SK-N-SH (cell line): ENCODE measurements around the gene ZMPSTE24. TPM values are rescaled to one million over a fixed set of nuclear protein-coding genes. Genes with fewer than 3 reads are reported as not detected.

ENCODE experiments used
- CTCF ChIA-PET: fragments of 300-600, 350-600 bp; formaldehyde crosslinking; extraction: SDS; loops from one replicate; lab custom pipeline; 2021; lab: Yijun Ruan, JAX
- POLR2A ChIA-PET: fragments of 350-600 bp; sonication (Branson Sonifier 250); formaldehyde crosslinking; extraction: SDS; loops from one replicate; lab custom pipeline; 2020; ENCODE audit warnings: antibody characterized with exemption, inconsistent platforms; lab: Yijun Ruan, JAX
- DNase-seq: peaks from one replicate; pipeline ENCODE4 v3.0.0; 2012
- H2AFZ ChIP-seq: fragments of 200-600 bp; sonication (generic); 2 replicates; pipeline ENCODE4 v1.8.1; 2016; ENCODE audit warnings: antibody characterized with exemption, mild to moderate bottlenecking, low read depth
- H3F3A ChIP-seq: fragments of 200-600 bp; sonication (generic); replicated peaks from 2 replicates; pipeline ENCODE3; 2016; ENCODE audit warnings: antibody characterized with exemption, mild to moderate bottlenecking; ENCODE audit not compliant: insufficient read depth
- H3K27ac ChIP-seq, 2 experiments: fragments of 200-500 bp in 1 of 2; fragments of 200-600 bp in 1 of 2; sonication (Bioruptor generic) in 1 of 2; sonication (generic), shearing (Covaris generic) in 1 of 2; 2 replicates each; pipeline versions ENCODE4 v1.5.1 to v1.6.1; 2014 to 2016; ENCODE audit warnings: low read depth in 2 of 2, inconsistent platforms in 1 of 2, low read length in 1 of 2, mild to moderate bottlenecking in 1 of 2, mixed read lengths in 1 of 2
- H3K27me3 ChIP-seq: fragments of 200-600 bp; sonication (generic), shearing (Covaris generic); 2 replicates; pipeline ENCODE4 v1.6.1; 2016; ENCODE audit warnings: mixed run types; ENCODE audit not compliant: insufficient read depth
- H3K36me3 ChIP-seq, 2 experiments: fragments of 200-500 bp in 1 of 2; fragments of 200-600 bp in 1 of 2; sonication (Bioruptor generic) in 1 of 2; sonication (generic) in 1 of 2; replicated peaks in 1 of 2; 2 replicates each; pipeline versions ENCODE3 to v1.5.1; 2014 to 2016; ENCODE audit warnings: low read length in 1 of 2, mild to moderate bottlenecking in 1 of 2; ENCODE audit not compliant: insufficient read depth in 2 of 2, control insufficient read depth in 1 of 2
- H3K4me1 ChIP-seq, 2 experiments: fragments of 200-500 bp in 1 of 2; fragments of 200-600 bp in 1 of 2; sonication (Bioruptor generic) in 1 of 2; sonication (generic), shearing (Covaris generic) in 1 of 2; 2 replicates each; pipeline versions ENCODE4 v1.5.1 to v1.6.1; 2014 to 2016; ENCODE audit warnings: low read depth in 1 of 2, low read length in 1 of 2, mixed run types in 1 of 2; ENCODE audit not compliant: insufficient read depth in 2 of 2, control insufficient read depth in 1 of 2
- H3K4me2 ChIP-seq: fragments of 200-600 bp; sonication (generic), shearing (Covaris generic); 2 replicates; pipeline ENCODE4 v1.6.1; 2017; ENCODE audit warnings: mixed run types
- H3K4me3 ChIP-seq, 2 experiments: fragments of 200-500 bp in 1 of 2; fragments of 200-600 bp in 1 of 2; sonication (Bioruptor generic) in 1 of 2; sonication (generic), shearing (Covaris generic) in 1 of 2; 2 replicates each; pipeline versions ENCODE4 v1.5.1 to v1.8.1; 2014 to 2016; ENCODE audit warnings: low read depth in 2 of 2, inconsistent platforms in 1 of 2, low read length in 1 of 2, mild to moderate bottlenecking in 1 of 2, mixed read lengths in 1 of 2, moderate library complexity in 1 of 2
- H3K79me2 ChIP-seq: fragments of 200-600 bp; sonication (generic); 2 replicates; pipeline ENCODE4 v1.8.1; 2017; ENCODE audit warnings: mild to moderate bottlenecking; ENCODE audit not compliant: insufficient read depth
- H3K9ac ChIP-seq: fragments of 200-600 bp; sonication (generic); 2 replicates; pipeline ENCODE4 v1.6.1; 2017; ENCODE audit warnings: mixed run types
- H3K9me2 ChIP-seq: fragments of 200-600 bp; sonication (generic); 2 replicates; pipeline ENCODE4 v1.6.1; 2017; ENCODE audit warnings: mixed run types
- H3K9me3 ChIP-seq: fragments of 200-600 bp; sonication (generic); 2 replicates; pipeline ENCODE4 v1.6.1; 2017; ENCODE audit warnings: mixed run types, mild to moderate bottlenecking, moderate library complexity
- H4K20me1 ChIP-seq: fragments of 200-600 bp; sonication (generic); 2 replicates; pipeline ENCODE4 v1.6.1; 2017; ENCODE audit warnings: mild to moderate bottlenecking, mixed run types; ENCODE audit not compliant: insufficient read depth
- CTCF ChIP-seq: fragments of 200-600 bp; sonication (generic); IDR thresholded peaks from 2 replicates; pipeline ENCODE4 v1.6.1; 2017; ENCODE audit warnings: antibody characterized with exemption, mild to moderate bottlenecking, moderate library complexity
- EP300 ChIP-seq, 2 experiments: IDR thresholded peaks; 2 replicates each; pipeline versions ENCODE4 v1.4.0 to v1.6.1; 2012; ENCODE audit warnings: borderline replicate concordance in 1 of 2, low read depth in 1 of 2, low read length in 1 of 2
- EZH2phosphoT487 ChIP-seq: fragments of 200-600 bp; sonication (generic); IDR thresholded peaks from 2 replicates; pipeline ENCODE4 v1.6.1; 2017; ENCODE audit warnings: low read depth, mixed run types, mild to moderate bottlenecking, antibody characterized with exemption, moderate library complexity, borderline replicate concordance
- FOXM1 ChIP-seq: IDR thresholded peaks from 2 replicates; pipeline ENCODE4 v1.4.0; 2012; ENCODE audit warnings: low read depth, mild to moderate bottlenecking
- GABPA ChIP-seq: IDR thresholded peaks from 2 replicates; pipeline ENCODE4 v1.4.0; 2012; ENCODE audit warnings: low read depth, mild to moderate bottlenecking
- GATA2 ChIP-seq: sonication (generic); formaldehyde crosslinking; IDR thresholded peaks from 2 replicates; pipeline ENCODE4 v1.5.0; 2020; ENCODE audit warnings: mild to moderate bottlenecking, missing genetic modification reagents
- IRF3 ChIP-seq: fragments of 150-350 bp; IDR thresholded peaks from 2 replicates; pipeline ENCODE4 v1.6.1; 2016; ENCODE audit warnings: mild to moderate bottlenecking, low read depth, low read length
- JUND ChIP-seq: IDR thresholded peaks from 2 replicates; pipeline ENCODE4 v1.4.0; 2012
- MEF2A ChIP-seq: IDR thresholded peaks from 2 replicates; pipeline ENCODE4 v1.4.0; 2012; ENCODE audit warnings: low read depth, borderline replicate concordance
- NFIC ChIP-seq: IDR thresholded peaks from 2 replicates; pipeline ENCODE4 v1.4.0; 2012; ENCODE audit warnings: borderline replicate concordance
- PBX3 ChIP-seq: IDR thresholded peaks from 2 replicates; pipeline ENCODE4; 2012
- POLR2AphosphoS5 ChIP-seq: IDR thresholded peaks from 2 replicates; pipeline ENCODE4 v1.6.1; 2012; ENCODE audit warnings: low read depth, low read length
- RAD21 ChIP-seq: IDR thresholded peaks from 2 replicates; pipeline ENCODE4 v1.6.1; 2012; ENCODE audit warnings: mild to moderate bottlenecking, low read length
- RCOR1 ChIP-seq: fragments of 150-350 bp; IDR thresholded peaks from 2 replicates; pipeline ENCODE4 v1.6.1; 2017; ENCODE audit warnings: antibody characterized with exemption, low read length
- RFX5 ChIP-seq: IDR thresholded peaks from 2 replicates; pipeline ENCODE4 v1.6.1; 2012; ENCODE audit warnings: mild to moderate bottlenecking, improper control_type of control experiment, low read length
- TCF12 ChIP-seq: IDR thresholded peaks from 2 replicates; pipeline ENCODE4 v1.4.0; 2012
- WGBS: methylation state at CpG from one replicate; pipeline ENCODE4 v1.1.6; 2017; ENCODE audit warnings: low lambda C conversion rate; 5-methylcytosine and 5-hydroxymethylcytosine counted together
- polyA plus RNA-seq, 3 experiments: library from polyadenylated mRNA; depleted of rRNA; stranded (reverse); fragments of >200 nt; gene quantifications; 2 replicates each; pipeline ENCODE4 v1.2.3, GENCODE V29; 2012

Gene ZMPSTE24
- polyA plus RNA-seq, 1 of the 3 experiments (the other 2 are of a cell fraction), result 13.7 TPM

DNA sequence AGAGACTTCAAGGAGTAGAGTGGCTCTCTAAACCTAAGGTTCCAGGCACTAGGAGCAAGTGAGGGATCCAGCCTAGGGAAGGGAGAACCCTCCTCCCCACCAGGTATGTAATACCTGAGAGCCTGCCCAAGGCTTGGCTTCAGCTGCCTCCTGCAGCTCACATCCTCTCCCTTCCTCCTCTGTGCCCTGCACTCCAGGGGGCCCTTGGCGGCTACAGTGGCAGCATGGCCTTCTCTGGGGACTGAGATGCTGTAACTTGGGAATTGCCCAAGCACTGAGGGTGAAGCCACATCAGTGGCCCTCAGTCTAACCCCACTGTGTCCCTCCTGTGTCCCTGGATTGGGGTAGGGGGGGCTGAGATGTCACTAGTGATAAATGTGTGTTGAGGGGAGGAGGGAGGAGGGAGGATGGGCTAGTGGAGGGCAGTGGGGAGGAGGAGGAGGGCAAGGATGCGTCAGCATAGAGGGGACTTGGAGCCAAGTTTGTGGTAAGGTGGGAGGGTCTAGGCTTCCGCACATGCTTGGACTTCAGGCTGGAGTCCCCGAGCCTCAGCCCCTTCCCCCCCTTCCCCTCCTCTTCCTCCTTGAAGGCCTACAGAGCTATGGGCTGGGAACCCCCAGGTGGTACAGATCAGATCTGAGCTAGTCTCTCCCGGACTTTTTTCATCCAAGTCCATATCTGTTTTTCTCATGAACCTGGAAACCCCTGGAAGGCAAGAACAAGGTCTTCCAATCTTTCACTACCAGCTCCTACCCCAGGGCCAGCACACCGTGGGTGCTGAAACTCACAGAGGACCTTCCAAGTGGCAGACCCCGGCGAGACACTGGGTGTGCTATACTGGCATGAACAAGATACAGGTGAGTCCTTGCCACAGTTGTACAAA, 41.6 kb downstream of the ZMPSTE24 start:
- Histone ChIP-seq H3K4me3 (no peak overlapping the region), H4K20me1 (no peaks in the 10 kb centered on the region), H3K27me3 (no peaks in the 10 kb centered on the region), H3K9me3 (no peaks in the 10 kb centered on the region), H3F3A (peaks cover 4% of the 10 kb centered on the region), H3K4me1 (no peaks in the 10 kb centered on the region; a peak in 1 of 4 replicates), H3K4me2 (no peak overlapping the region), H3K36me3 (peaks cover 0 to 6% of the 10 kb centered on the region in 2 experiments), H3K27ac (no peak overlapping the region), H3K9me2 (no peaks in the 10 kb centered on the region), H2AFZ (no peak overlapping the region), H3K9ac (no peak overlapping the region), H3K79me2 (no peaks in the 10 kb centered on the region)
- 71% methylated on average over 7 of the region's 8 CpGs for WGBS
- no peak for DNase-seq
- CTCF ChIA-PET, result interaction anchor here (1.9 to 2.8 kb wide), 2 partner anchors 17 to 39 kb away, joined by 6 to 14 read pairs; partner anchors contain the start of gene COL9A2
- TF ChIP-seq JUND (no peak), GATA2 (CRISPR knock-in tag) (no peak), POLR2AphosphoS5 (no peak), FOXM1 (no peak)
- POLR2A ChIA-PET, result no interaction called here

DNA sequence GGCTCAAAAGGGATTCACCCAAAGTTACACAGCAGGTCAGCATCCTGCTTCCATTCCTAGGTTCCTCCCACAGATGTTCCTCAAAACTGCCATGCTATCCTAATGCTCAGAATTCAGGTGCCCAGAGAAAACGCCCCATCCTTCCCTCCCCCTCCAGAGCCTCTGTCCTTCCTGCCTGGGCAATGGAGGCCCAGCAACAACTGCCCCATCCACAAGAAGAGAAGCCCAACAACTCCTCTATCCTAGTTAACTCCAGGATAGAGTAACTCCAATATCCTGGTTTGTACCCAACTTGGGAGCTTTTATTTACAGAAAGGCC, 42.2 kb downstream of the ZMPSTE24 start:
- TF ChIP-seq IRF3 (no peak), GABPA (no peak), EZH2phosphoT487 (no peak), NFIC (no peak), JUND (no peak), MEF2A (no peak), RAD21 (no peak), EP300 (IDR thresholded peaks at IDR 0.05; ENCODE audit: borderline replicate concordance in 1 of 2, low read depth in 1 of 2, low read length in 1 of 2) (no peak), POLR2AphosphoS5 (no peak), RFX5 (no peak), PBX3 (no peak), TCF12 (no peak), RCOR1 (no peak), CTCF (no peak)
- TF ChIP-seq, all 33 proteins: peak for 0
- Histone ChIP-seq H3K4me2 (no peak overlapping the region), H3K27me3 (no peaks in the 10 kb centered on the region), H3K9me2 (no peaks in the 10 kb centered on the region), H4K20me1 (no peaks in the 10 kb centered on the region), H3K36me3 (peaks cover 0 to 2% of the 10 kb centered on the region in 2 experiments), H3K79me2 (no peaks in the 10 kb centered on the region), H3K27ac (no peak overlapping the region), H3K9ac (no peak overlapping the region), H3F3A (peaks cover 4% of the 10 kb centered on the region), H3K9me3 (no peaks in the 10 kb centered on the region), H3K4me3 (no peak overlapping the region), H2AFZ (no peak overlapping the region), H3K4me1 (no peaks in the 10 kb centered on the region; a peak in 1 of 4 replicates)
- ChIA-PET POLR2A (no interaction called here), CTCF (interaction anchor here (1.9 to 2.8 kb wide), 2 partner anchors 16 to 39 kb away, joined by 6 to 14 read pairs; partner anchors contain the start of gene COL9A2)
- WGBS, result no CpG with 5 or more reads among the region's 1 CpG
- DNase-seq, result no peak
